Colonic mucosa (tissue), 4 donors: ENCODE results near the gene RTF1. TPM values are rescaled to one million over a fixed set of nuclear protein-coding genes. Genes with fewer than 3 reads are reported as not detected.

Experiments used
- DNase-seq: peaks from one replicate; pipeline ENCODE4 v3.0.0-alpha.2; 2020
- H3K27ac ChIP-seq: fragments of 200-600 bp; one replicate; pipeline ENCODE4 v1.8.0; 2021
- H3K27me3 ChIP-seq: fragments of 200-600 bp; one replicate; pipeline ENCODE4 v1.8.0; 2021
- H3K36me3 ChIP-seq: fragments of 200-600 bp; one replicate; pipeline ENCODE4 v1.8.0; 2021
- H3K4me1 ChIP-seq: fragments of 200-600 bp; one replicate; pipeline ENCODE4 v1.8.0; 2021; ENCODE audit warnings: mild to moderate bottlenecking
- H3K4me3 ChIP-seq: fragments of 200-600 bp; one replicate; pipeline ENCODE4 v1.8.0; 2021
- H3K9ac ChIP-seq, 2 donors: one replicate each; pipeline ENCODE4 v1.7.0; 2013; ENCODE audit warnings: control low read depth in 2 of 2, low read depth in 2 of 2, low read length in 2 of 2
- H3K9me3 ChIP-seq: fragments of 200-600 bp; one replicate; pipeline ENCODE4 v1.8.0; 2021
- intact Hi-C: fragments of 100-400 bp; cut with DNase I; formaldehyde crosslinking; loops from one replicate; pipeline ENCODE4 v1.14.1; 2022
- total RNA-seq, 2 donors: library from RNA; stranded (reverse); fragmentation: NEBNext Ultra II Directional in 1 of 2; extraction: Animal tissue kit (Norgen Biotek cat#: 25700) in 1 of 2; gene quantifications; one replicate each; pipeline ENCODE4 v1.2.1, GENCODE V29; 2021
- TF ChIP-seq, protein P1 (sequence below): fragments of 200-600 bp; IDR thresholded peaks from one replicate; pipeline ENCODE4 v1.8.0; 2022; ENCODE audit warnings: antibody characterized with exemption, mild to moderate bottlenecking
- donor health status: healthy.
- donor health status: DM: no; HTN: no; CAD: no.
- donor health status: DM: no; HTN: no; CAD: no.

Gene RTF1
- total RNA-seq, 2 donors from 2014 or later = 21.0 to 28.7 TPM

DNA sequence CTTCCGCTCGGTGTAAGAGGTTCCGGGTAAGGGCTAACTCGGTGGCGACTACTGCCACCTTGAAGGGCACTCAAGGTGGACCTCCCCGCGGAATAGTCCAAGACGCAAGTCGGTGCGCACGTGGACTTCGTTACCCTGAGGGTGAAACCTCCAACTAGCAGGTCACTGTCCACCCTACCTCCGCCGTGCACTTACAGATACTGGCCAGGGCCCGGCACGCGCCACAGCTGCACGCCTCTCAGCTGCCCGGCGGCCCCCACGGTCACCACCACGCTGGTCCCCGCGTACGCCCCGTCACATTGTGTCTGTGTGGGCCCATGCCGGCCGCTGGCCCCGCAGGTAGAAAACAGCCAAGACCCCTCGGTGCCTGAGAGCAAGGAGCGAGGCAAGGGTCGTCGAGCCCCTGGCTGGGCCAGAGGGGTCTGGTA lies 95.6 kb downstream of the RTF1 start:
- DNase-seq = no peak
- H3K9ac ChIP-seq = peak overlapping the region; percentile 50 to 73
- H3K4me1 ChIP-seq = peaks cover 12% of the 10 kb centered on the region
- no peak overlapping the region for H3K27ac ChIP-seq
- H3K27me3 ChIP-seq = peaks cover 23% of the 10 kb centered on the region
- TF ChIP-seq, protein P1, sequence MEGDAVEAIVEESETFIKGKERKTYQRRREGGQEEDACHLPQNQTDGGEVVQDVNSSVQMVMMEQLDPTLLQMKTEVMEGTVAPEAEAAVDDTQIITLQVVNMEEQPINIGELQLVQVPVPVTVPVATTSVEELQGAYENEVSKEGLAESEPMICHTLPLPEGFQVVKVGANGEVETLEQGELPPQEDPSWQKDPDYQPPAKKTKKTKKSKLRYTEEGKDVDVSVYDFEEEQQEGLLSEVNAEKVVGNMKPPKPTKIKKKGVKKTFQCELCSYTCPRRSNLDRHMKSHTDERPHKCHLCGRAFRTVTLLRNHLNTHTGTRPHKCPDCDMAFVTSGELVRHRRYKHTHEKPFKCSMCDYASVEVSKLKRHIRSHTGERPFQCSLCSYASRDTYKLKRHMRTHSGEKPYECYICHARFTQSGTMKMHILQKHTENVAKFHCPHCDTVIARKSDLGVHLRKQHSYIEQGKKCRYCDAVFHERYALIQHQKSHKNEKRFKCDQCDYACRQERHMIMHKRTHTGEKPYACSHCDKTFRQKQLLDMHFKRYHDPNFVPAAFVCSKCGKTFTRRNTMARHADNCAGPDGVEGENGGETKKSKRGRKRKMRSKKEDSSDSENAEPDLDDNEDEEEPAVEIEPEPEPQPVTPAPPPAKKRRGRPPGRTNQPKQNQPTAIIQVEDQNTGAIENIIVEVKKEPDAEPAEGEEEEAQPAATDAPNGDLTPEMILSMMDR = no peak
- H3K4me3 ChIP-seq = peak overlapping the region; percentile 40
- H3K36me3 ChIP-seq = no peaks in the 10 kb centered on the region
- no peaks in the 10 kb centered on the region for H3K9me3 ChIP-seq
- intact Hi-C loops = loop anchor here (5.0 kb wide), 1 partner anchor 40 kb away; no protein-coding TSS in a partner anchor

DNA sequence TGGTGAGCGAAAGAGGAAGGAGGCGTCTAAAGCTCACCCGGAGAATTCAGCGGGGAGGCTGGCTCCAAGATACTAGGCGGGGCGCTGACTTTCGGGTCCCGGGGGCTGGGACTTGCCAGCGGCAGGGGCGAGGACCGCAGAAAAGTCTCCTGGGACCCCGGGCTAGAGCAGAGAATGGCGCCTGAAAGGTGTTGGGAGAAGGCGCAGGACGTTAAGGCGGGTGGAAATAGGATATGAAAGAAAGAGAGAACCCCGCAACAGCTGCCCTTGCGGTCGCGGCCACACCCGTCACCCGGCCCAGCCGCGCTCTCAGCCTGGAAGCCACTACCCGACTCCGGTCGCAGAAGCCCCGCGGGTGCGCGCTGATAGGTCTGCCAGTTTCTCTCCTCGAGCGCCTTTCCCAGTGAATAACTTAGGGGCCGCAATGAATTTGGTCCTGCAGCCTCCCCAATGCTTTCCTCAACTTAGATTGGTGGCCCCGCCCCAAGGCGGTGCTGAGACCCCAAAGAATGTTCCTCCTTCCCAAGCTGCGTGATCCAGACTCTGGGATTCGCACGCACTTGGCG lies 96.1 kb downstream of the RTF1 start:
- TF ChIP-seq, protein P1 = no peak
- intact Hi-C loops = loop anchor here (5.0 kb wide), 1 partner anchor 41 kb away; no protein-coding TSS in a partner anchor
- Histone ChIP-seq H3K36me3 (no peaks in the 10 kb centered on the region), H3K4me1 (peaks cover 12% of the 10 kb centered on the region), H3K27ac (no peak overlapping the region), H3K27me3 (peaks cover 23% of the 10 kb centered on the region), H3K4me3 (peak overlapping the region; percentile 40), H3K9ac (peak overlapping the region; percentile 50 to 73), H3K9me3 (no peaks in the 10 kb centered on the region)
- DNase-seq = peak; percentile 40

DNA sequence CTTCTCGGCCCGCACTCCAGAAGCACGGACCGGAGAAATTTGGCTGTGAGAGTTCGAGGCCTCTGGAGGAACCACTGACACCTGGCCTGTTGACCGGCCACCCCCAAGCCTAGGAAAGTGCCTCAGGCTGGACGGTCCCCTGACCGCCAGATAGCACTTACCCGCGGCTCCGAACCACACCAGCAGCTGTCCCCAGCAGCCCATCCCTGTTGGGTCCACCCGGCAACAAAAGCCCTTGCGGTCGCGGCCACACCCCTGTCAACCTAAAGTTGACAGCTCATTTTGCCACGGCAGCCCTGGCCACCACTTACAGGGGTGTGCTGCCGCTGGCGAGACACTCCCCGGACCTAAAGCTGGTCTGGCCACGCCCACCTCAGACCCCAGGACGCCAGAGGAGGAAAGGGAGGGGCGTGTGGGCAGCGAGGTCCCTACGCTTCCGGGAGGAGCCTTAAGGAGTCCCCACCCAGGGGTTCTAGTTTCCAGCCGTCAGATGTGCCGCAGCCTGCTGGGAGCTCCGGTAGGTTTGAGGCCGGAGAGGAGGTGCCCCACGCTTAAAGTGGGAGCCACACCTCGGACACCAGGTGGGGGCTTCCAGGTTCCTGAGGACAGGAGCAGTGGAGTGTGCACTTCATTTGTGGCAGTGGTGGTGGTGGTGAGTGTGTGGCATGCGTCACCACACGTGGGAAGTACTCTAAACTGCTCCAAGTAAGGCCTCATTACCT lies 96.8 kb downstream of the RTF1 start, which contains the start of gene LTK:
LTK (minus strand) TSS at position 322 of the 722 bp plus-strand sequence; CDS start at position 204, 118 bp downstream.
- Histone ChIP-seq H3K36me3 (no peaks in the 10 kb centered on the region), H3K9me3 (no peaks in the 10 kb centered on the region), H3K27me3 (peaks cover 23% of the 10 kb centered on the region), H3K4me1 (peaks cover 12% of the 10 kb centered on the region), H3K9ac (peak within 1 kb of the TSS; percentile 50 to 73), H3K27ac (no peak within 1 kb of the TSS), H3K4me3 (peak within 1 kb of the TSS; percentile 40)
- TF ChIP-seq, protein P1 = no peak
- DNase-seq = peak; percentile 42
- intact Hi-C loops = loop anchor here (5.0 kb wide), 1 partner anchor 41 kb away; no protein-coding TSS in a partner anchor

DNA sequence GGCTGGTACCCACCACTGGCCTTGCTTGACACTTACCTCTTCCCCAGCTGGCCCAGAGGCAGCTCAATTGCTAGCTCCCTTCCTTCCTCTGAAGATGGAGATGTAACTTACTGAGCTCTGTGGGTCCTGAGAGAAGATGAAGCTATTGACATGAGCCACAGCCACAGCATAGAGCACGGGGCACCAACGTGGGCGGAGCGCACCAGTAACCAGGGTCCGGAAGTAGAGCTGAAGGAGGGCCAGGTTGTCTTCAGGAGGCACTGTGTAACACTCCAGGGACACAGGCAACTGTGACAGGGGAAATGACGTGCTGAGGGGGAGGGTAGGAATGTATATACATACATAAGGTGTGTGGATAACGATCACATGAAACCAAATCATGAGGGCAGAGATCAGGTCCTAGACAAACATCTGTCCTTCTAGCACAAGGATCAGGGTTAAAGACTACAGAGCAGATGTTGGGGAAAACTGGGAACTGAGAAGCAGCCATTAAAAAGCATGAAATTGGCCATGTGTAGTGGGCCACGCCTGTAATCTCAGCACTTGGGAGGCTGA lies 101.1 kb downstream of the RTF1 start:
- no peak overlapping the region for H3K4me3 ChIP-seq
- peaks cover 4% of the 10 kb centered on the region for H3K27me3 ChIP-seq
- no peak for DNase-seq
- TF ChIP-seq, protein P1 = no peak
- H3K27ac ChIP-seq = no peak overlapping the region
- no peaks in the 10 kb centered on the region for H3K36me3 ChIP-seq
- H3K9ac ChIP-seq = no peak overlapping the region
- H3K4me1 ChIP-seq = peaks cover 9% of the 10 kb centered on the region
- H3K9me3 ChIP-seq = no peaks in the 10 kb centered on the region
- intact Hi-C loops = no loop called here

DNA sequence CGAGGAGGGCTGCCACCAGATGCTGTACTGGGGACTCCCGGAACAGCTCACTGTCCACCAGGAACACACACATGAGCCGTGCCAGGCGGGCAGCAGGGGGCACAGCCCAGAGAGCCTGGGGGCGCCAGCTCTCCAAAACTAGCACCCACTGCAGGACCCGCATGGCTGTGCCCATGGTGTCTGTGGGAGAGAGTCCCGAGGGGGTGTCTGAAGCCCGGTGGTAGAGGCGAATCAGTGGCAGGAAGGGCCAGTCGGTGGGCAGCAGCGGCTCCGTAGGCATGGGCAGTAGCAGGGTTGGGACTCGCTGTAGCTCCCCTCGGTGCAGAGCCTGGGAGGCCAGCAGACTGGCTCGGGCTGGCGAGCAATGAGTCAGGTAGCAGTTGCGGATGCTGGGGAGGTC lies 103.7 kb downstream of the RTF1 start:
- intact Hi-C loops = no loop called here

More for the DNA sequence above, 103.7 kb downstream of the RTF1 start:
- Histone ChIP-seq H3K9ac (no peak overlapping the region), H3K9me3 (no peaks in the 10 kb centered on the region), H3K4me3 (no peak overlapping the region), H3K4me1 (no peaks in the 10 kb centered on the region), H3K36me3 (no peaks in the 10 kb centered on the region), H3K27me3 (no peaks in the 10 kb centered on the region), H3K27ac (no peak overlapping the region)
- DNase-seq = no peak
- TF ChIP-seq, protein P1 = no peak
